RPMI7951 (cell line): Measurements from ENCODE around the gene CLEC4D. TPM values are rescaled to one million over a fixed set of nuclear protein-coding genes. Genes with fewer than 3 reads are reported as not detected.

Source experiments
- total RNA-seq: library from RNA; depleted of rRNA; stranded (reverse); fragments of >200 nt; shearing (Covaris generic); gene quantifications from 2 replicates; pipeline ENCODE4 v1.2.3, GENCODE V29; 2014; rRNA removed

CLEC4D gene
- total RNA-seq, 1 experiment from 2014 or later = not detected

Other genes with a start within 250 kb of the CLEC4D start
- gene CLEC6A, start 57.5 kb upstream of the CLEC4D start, total RNA-seq = not detected in 2 replicates
- gene CLEC4E, start 27.4 kb downstream of the CLEC4D start, total RNA-seq = not detected in 2 replicates
- gene AICDA, start 99.4 kb downstream of the CLEC4D start, total RNA-seq = not detected in 2 replicates
- 0.68 TPM in 1 of 2 replicates, not detected in the other for gene MFAP5, start 149.3 kb downstream of the CLEC4D start, total RNA-seq
- 9.9 and 10.2 TPM in 2 replicates for gene RIMKLB, start 184.5 kb downstream of the CLEC4D start, total RNA-seq